MCF 10A (cell line): Measurements from ENCODE around the gene UBAP2L. TPM values are rescaled to one million over a fixed set of nuclear protein-coding genes. Genes with fewer than 3 reads are reported as not detected.

Experiments used
- Bru-seq: library from RNA; stranded (reverse); fragments of 400-500 nt; gene quantifications from one replicate; lab custom pipeline; 2021; lab: Mats Ljungman, UMichigan
- BruChase-seq, 2 experiments: library from RNA; stranded (reverse); fragments of 400-500 nt; gene quantifications; one replicate each; lab custom pipeline; 2021; lab: Mats Ljungman, UMichigan
- BruUV-seq: library from RNA; stranded (reverse); fragments of 400-500 nt; replicated peaks from 2 replicates; lab custom pipeline; 2021; lab: Mats Ljungman, UMichigan
- CTCF ChIA-PET: fragments of 300-600 bp; sonication (Branson Sonifier 250); formaldehyde crosslinking; extraction: SDS; loops from one replicate; lab custom pipeline; 2021; ENCODE audit warnings: antibody characterized with exemption, inconsistent platforms; lab: Yijun Ruan, JAX
- POLR2A ChIA-PET: fragments of 300-600, 350-650 bp; sonication (Branson Sonifier 250); formaldehyde crosslinking; extraction: SDS; loops from one replicate; lab custom pipeline; 2020; ENCODE audit warnings: antibody characterized with exemption, inconsistent platforms; lab: Yijun Ruan, JAX
- DNase-seq: peaks from one replicate; pipeline ENCODE4 v3.0.0-alpha.2; 2018; ENCODE audit not compliant: unreplicated experiment
- H3K27ac Mint-ChIP-seq: one replicate; pipeline ENCODE4 v1.8.0; 2022; ENCODE audit warnings: mild to moderate bottlenecking, low read depth, mixed read lengths; ENCODE audit not compliant: unreplicated experiment
- H3K27me3 Mint-ChIP-seq: one replicate; pipeline ENCODE4 v1.8.0; 2022; ENCODE audit warnings: mixed read lengths; ENCODE audit not compliant: insufficient read depth, unreplicated experiment
- H3K36me3 Mint-ChIP-seq: one replicate; pipeline ENCODE4 v1.8.0; 2022; ENCODE audit warnings: mild to moderate bottlenecking, moderate library complexity, mixed read lengths; ENCODE audit not compliant: insufficient read depth, unreplicated experiment
- H3K4me1 Mint-ChIP-seq: one replicate; pipeline ENCODE4 v1.8.0; 2022; ENCODE audit warnings: mixed read lengths; ENCODE audit not compliant: insufficient read depth, unreplicated experiment
- H3K4me3 Mint-ChIP-seq: one replicate; pipeline ENCODE4 v1.8.0; 2022; ENCODE audit warnings: mild to moderate bottlenecking, moderate library complexity, mixed read lengths; ENCODE audit not compliant: unreplicated experiment
- H3K9me3 Mint-ChIP-seq: one replicate; pipeline ENCODE4 v1.8.0; 2022; ENCODE audit warnings: mixed read lengths; ENCODE audit not compliant: unreplicated experiment
- CTCF ChIP-seq: fragments of 200-600 bp; IDR thresholded peaks from one replicate; pipeline ENCODE4 v1.8.0; 2022; ENCODE audit warnings: antibody characterized with exemption, mild to moderate bottlenecking; ENCODE audit not compliant: unreplicated experiment
- intact Hi-C: fragments of 100-400 bp; cut with micrococcal nuclease; formaldehyde crosslinking; loops from 2 replicates; pipeline ENCODE4 v1.14.1; 2022
- long read RNA-seq: library from polyadenylated mRNA; stranded (forward); transcript quantifications from one replicate; pipeline ENCODE4 v2.0.0, GENCODE V29; 2022
- total RNA-seq: library from RNA; stranded (reverse); gene quantifications from 2 replicates; pipeline ENCODE4 v1.2.3, GENCODE V29; 2022

UBAP2L gene, protein sequence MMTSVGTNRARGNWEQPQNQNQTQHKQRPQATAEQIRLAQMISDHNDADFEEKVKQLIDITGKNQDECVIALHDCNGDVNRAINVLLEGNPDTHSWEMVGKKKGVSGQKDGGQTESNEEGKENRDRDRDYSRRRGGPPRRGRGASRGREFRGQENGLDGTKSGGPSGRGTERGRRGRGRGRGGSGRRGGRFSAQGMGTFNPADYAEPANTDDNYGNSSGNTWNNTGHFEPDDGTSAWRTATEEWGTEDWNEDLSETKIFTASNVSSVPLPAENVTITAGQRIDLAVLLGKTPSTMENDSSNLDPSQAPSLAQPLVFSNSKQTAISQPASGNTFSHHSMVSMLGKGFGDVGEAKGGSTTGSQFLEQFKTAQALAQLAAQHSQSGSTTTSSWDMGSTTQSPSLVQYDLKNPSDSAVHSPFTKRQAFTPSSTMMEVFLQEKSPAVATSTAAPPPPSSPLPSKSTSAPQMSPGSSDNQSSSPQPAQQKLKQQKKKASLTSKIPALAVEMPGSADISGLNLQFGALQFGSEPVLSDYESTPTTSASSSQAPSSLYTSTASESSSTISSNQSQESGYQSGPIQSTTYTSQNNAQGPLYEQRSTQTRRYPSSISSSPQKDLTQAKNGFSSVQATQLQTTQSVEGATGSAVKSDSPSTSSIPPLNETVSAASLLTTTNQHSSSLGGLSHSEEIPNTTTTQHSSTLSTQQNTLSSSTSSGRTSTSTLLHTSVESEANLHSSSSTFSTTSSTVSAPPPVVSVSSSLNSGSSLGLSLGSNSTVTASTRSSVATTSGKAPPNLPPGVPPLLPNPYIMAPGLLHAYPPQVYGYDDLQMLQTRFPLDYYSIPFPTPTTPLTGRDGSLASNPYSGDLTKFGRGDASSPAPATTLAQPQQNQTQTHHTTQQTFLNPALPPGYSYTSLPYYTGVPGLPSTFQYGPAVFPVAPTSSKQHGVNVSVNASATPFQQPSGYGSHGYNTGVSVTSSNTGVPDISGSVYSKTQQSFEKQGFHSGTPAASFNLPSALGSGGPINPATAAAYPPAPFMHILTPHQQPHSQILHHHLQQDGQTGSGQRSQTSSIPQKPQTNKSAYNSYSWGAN
- total RNA-seq (219 and 223 TPM in 2 replicates), Bru-seq, nascent RNA (percentile 98 among the genes with signal in this experiment), BruChase-seq, experiment 1, labeled RNA remaining after a 6-hour chase (percentile 95 among the genes with signal in this experiment), BruChase-seq, experiment 2, labeled RNA remaining after a 2-hour chase (percentile 97 among the genes with signal in this experiment)
- long read RNA-seq, transcript UBAP2L-207 (27 exons, 3,988 nt), result major isoform, 19 of 301 reads
- long read RNA-seq, partial matches to known transcripts, result 45 of 301 reads
- long read RNA-seq, other reads (novel, unspliced or antisense), result 234 of 301 reads

- BruUV-seq, result TSS peak; percentile 64
- Mint-ChIP-seq H3K4me1 (peaks cover 49% of the 10 kb centered on the region), H3K9me3 (no peaks in the 10 kb centered on the region), H3K36me3 (peaks cover 55% of the 10 kb centered on the region), H3K27ac (peak within 1 kb of the TSS; percentile 99), H3K4me3 (peak within 1 kb of the TSS; percentile 92), H3K27me3 (no peaks in the 10 kb centered on the region)
- no peak for TF ChIP-seq CTCF
- intact Hi-C loops, result loop anchor here (1.0 to 2.0 kb wide), 3 partner anchors 24 to 52 kb away; partner anchors contain the start of gene HAX1
- peak; percentile 100 for DNase-seq
- ChIA-PET CTCF (interaction anchor here (0.5 to 3.8 kb wide), 8 partner anchors 21 to 982 kb away, joined by 3 to 29 read pairs (median 3); no protein-coding TSS in a partner anchor), POLR2A (interaction anchor here (0.6 to 11.7 kb wide), 43 partner anchors 9 to 818 kb away, joined by 3 to 167 read pairs (median 5); partner anchors contain the start of genes CHTOP, CKS1B, CREB3L4 and CRTC2)
Measured at GRCh38 chr1:154220071-154220969, at the start of gene UBAP2L. Gene UBAP2L (plus strand): TSS chr1:154220955. CDS start chr1:154225124, 4,169 bp downstream.

- no peaks in the 10 kb centered on the region for H3K9me3 Mint-ChIP-seq
- no peak overlapping the region for H3K4me3 Mint-ChIP-seq
- H3K27me3 Mint-ChIP-seq, result no peaks in the 10 kb centered on the region
- TF ChIP-seq CTCF, result no peak
- BruUV-seq, result no TSS peak
- H3K36me3 Mint-ChIP-seq, result peaks cover 99% of the 10 kb centered on the region
- POLR2A ChIA-PET, result interaction anchor here (0.6 to 1.3 kb wide), 2 partner anchors 11 to 161 kb away, joined by 4 to 7 read pairs; no protein-coding TSS in a partner anchor
- H3K27ac Mint-ChIP-seq, result peak overlapping the region; percentile 57
- CTCF ChIA-PET, result interaction anchor here (2.0 kb wide), 1 partner anchor 10 kb away, joined by 7 read pairs; no protein-coding TSS in a partner anchor
- intact Hi-C loops, result no loop called here
- peaks cover 21% of the 10 kb centered on the region for H3K4me1 Mint-ChIP-seq
- no peak for DNase-seq
Measured at GRCh38 chr1:154171223-154171583, 49.6 kb upstream of the UBAP2L start.

DNA sequence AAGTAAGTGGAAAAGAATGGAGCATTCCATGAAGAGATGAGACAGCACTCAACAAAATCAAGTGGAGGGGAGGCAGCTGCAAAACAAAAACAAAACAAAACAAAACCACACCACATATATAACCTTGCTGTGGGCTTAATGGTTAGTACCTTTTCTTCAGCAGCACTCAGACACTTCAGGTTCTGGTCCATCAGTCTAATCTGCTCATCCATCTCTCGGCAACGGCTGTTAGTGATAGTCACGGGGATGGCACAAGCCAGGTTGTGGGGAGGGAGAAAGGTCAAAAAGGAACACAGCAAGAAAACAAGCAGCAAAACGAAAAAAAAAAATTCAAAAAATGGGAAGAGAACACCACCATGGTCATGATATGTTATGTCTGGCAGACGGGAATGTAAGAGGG lies 48.9 kb upstream of the UBAP2L start:
- no peak for TF ChIP-seq CTCF
- no peak for DNase-seq
- Mint-ChIP-seq H3K36me3 (peaks cover 93% of the 10 kb centered on the region), H3K9me3 (no peaks in the 10 kb centered on the region), H3K4me1 (peaks cover 27% of the 10 kb centered on the region), H3K27me3 (no peaks in the 10 kb centered on the region), H3K27ac (peak overlapping the region; percentile 57), H3K4me3 (no peak overlapping the region)
- intact Hi-C loops, result no loop called here
- ChIA-PET POLR2A (no interaction called here), CTCF (interaction anchor here (2.0 kb wide), 1 partner anchor 9 kb away, joined by 7 read pairs; no protein-coding TSS in a partner anchor)
- no TSS peak for BruUV-seq
